ENCODE measurements around the gene FMO1. TPM values are rescaled to one million over a fixed set of nuclear protein-coding genes. Genes with fewer than 3 reads are reported as not detected.

FMO1 gene
- total RNA-seq, 1 experiment from 2014 or later = not detected

DNA sequence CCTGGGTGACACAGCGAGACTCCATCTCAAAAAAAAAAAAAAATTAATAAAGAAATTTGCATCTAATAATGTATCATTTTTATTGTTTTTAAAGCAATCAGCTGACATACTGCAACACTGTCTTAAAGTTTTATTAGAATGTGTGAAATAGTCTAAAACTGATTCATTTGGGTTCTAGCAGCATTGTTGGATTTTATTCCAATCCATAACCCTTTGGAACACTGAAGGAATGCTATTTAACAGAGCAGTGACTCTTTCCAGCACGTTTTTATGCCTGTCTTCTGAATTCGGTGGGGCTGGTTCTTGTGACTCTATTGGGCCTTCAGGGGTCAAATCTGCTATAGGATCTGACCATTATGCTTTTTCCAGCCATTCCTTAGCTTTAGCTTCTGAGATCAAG, 47.5 kb downstream of the FMO1 start:
- peaks cover 19% of the 10 kb centered on the region for H3K9me3 ChIP-seq (ENCODE audit: low read length)
- ATAC-seq = no peak
- H3K36me3 ChIP-seq (ENCODE audit: low read depth, low read length) = no peaks in the 10 kb centered on the region
- CTCF ChIA-PET = interaction anchor here (1.6 kb wide), 1 partner anchor 18 kb away, joined by 4 read pairs; the partner anchor contains the start of gene FMO4
- H3K9me2 ChIP-seq (replicated peaks; ENCODE audit: low read length) = no peaks in the 10 kb centered on the region
- peaks cover 71% of the 10 kb centered on the region for H3K27me3 ChIP-seq (ENCODE audit: low read length)
- H3K4me3 ChIP-seq (ENCODE audit: low read length) = no peak overlapping the region
- no peak for TF ChIP-seq CTCF (conservative IDR thresholded peaks at IDR 0.05; ENCODE audit: low read depth, low read length)
- TF ChIP-seq EZH2 (IDR thresholded peaks at IDR 0.05; ENCODE audit: low read length, unreplicated experiment) = no peak
- no peak for TF ChIP-seq EZH2phosphoT487 (IDR thresholded peaks at IDR 0.05; ENCODE audit: borderline replicate concordance, low read length)
- no TSS peak for BruUV-seq (replicated peaks)
- no peaks in the 10 kb centered on the region for H4K20me1 ChIP-seq (ENCODE audit: low read length)
- no peaks in the 10 kb centered on the region for H3K79me2 ChIP-seq (ENCODE audit: low read length)
- POLR2A ChIA-PET (ENCODE audit: unreplicated experiment) = no interaction called here
- no peak overlapping the region for H3K27ac ChIP-seq (ENCODE audit: low read length)
- intact Hi-C loops (cut with micrococcal nuclease) = no loop called here
- no peaks in the 10 kb centered on the region for H3F3A ChIP-seq (ENCODE audit: low read length, unreplicated experiment)
- no peak overlapping the region for H3K9ac ChIP-seq (ENCODE audit: low read length)
- DNase-seq = no peak
- H3K4me1 ChIP-seq (ENCODE audit: insufficient read depth, low read length) = no peaks in the 10 kb centered on the region
- no peak overlapping the region for H3K4me2 ChIP-seq (ENCODE audit: low read length)
- no peak overlapping the region for H2AFZ ChIP-seq (ENCODE audit: low read length)

- Histone ChIP-seq H3K4me1 (ENCODE audit: insufficient read depth, low read length) (no peaks in the 10 kb centered on the region), H3K36me3 (ENCODE audit: low read depth, low read length) (no peaks in the 10 kb centered on the region), H3K79me2 (ENCODE audit: low read length) (no peaks in the 10 kb centered on the region), H3K4me2 (ENCODE audit: low read length) (no peak overlapping the region), H4K20me1 (ENCODE audit: low read length) (no peaks in the 10 kb centered on the region), H3K9me2 (replicated peaks; ENCODE audit: low read length) (no peaks in the 10 kb centered on the region), H3K27ac (ENCODE audit: low read length) (no peak overlapping the region), H3K9ac (ENCODE audit: low read length) (no peak overlapping the region), H3K27me3 (ENCODE audit: low read length) (peaks cover 67% of the 10 kb centered on the region), H3K4me3 (ENCODE audit: low read length) (no peak overlapping the region), H3K9me3 (ENCODE audit: low read length) (peaks cover 28% of the 10 kb centered on the region), H3F3A (ENCODE audit: low read length, unreplicated experiment) (no peaks in the 10 kb centered on the region), H2AFZ (ENCODE audit: low read length) (no peak overlapping the region)
- BruUV-seq (replicated peaks) = no TSS peak
- DNase-seq = no peak
- intact Hi-C loops (cut with micrococcal nuclease) = no loop called here
- ChIA-PET CTCF (no interaction called here), POLR2A (ENCODE audit: unreplicated experiment) (no interaction called here)
- no peak for ATAC-seq
- no peak for TF ChIP-seq EZH2 (IDR thresholded peaks at IDR 0.05; ENCODE audit: low read length, unreplicated experiment)
- TF ChIP-seq CTCF (conservative IDR thresholded peaks at IDR 0.05; ENCODE audit: low read depth, low read length) = no peak
- TF ChIP-seq EZH2phosphoT487 (IDR thresholded peaks at IDR 0.05; ENCODE audit: borderline replicate concordance, low read length) = no peak
These were observed 48.6 kb downstream of the FMO1 start for GRCh38 chr1:171296897-171297296.

- Histone ChIP-seq H3K4me3 (ENCODE audit: low read length) (no peak overlapping the region), H3K79me2 (ENCODE audit: low read length) (no peaks in the 10 kb centered on the region), H3K36me3 (ENCODE audit: low read depth, low read length) (no peaks in the 10 kb centered on the region), H2AFZ (ENCODE audit: low read length) (no peak overlapping the region), H3K9me3 (ENCODE audit: low read length) (peaks cover 28% of the 10 kb centered on the region), H4K20me1 (ENCODE audit: low read length) (no peaks in the 10 kb centered on the region), H3K27ac (ENCODE audit: low read length) (no peak overlapping the region), H3K9me2 (replicated peaks; ENCODE audit: low read length) (no peaks in the 10 kb centered on the region), H3K9ac (ENCODE audit: low read length) (no peak overlapping the region), H3K4me1 (ENCODE audit: insufficient read depth, low read length) (no peaks in the 10 kb centered on the region), H3F3A (ENCODE audit: low read length, unreplicated experiment) (no peaks in the 10 kb centered on the region), H3K4me2 (ENCODE audit: low read length) (no peak overlapping the region), H3K27me3 (ENCODE audit: low read length) (peaks cover 54% of the 10 kb centered on the region)
- intact Hi-C loops (cut with micrococcal nuclease) = no loop called here
- TF ChIP-seq CTCF (conservative IDR thresholded peaks at IDR 0.05; ENCODE audit: low read depth, low read length) (no peak), EZH2 (IDR thresholded peaks at IDR 0.05; ENCODE audit: low read length, unreplicated experiment) (no peak), EZH2phosphoT487 (IDR thresholded peaks at IDR 0.05; ENCODE audit: borderline replicate concordance, low read length) (no peak)
- DNase-seq (no peak), ATAC-seq (no peak)
- ChIA-PET CTCF (no interaction called here), POLR2A (ENCODE audit: unreplicated experiment) (interaction anchor here (0.6 kb wide), 1 partner anchor 742 kb away, joined by 3 read pairs; no protein-coding TSS in a partner anchor)
- no TSS peak for BruUV-seq (replicated peaks)
These were observed 50.4 kb downstream of the FMO1 start for GRCh38 chr1:171298696-171299095.
